B cell (primary cell): Measurements from ENCODE around the gene ACSL1.

Source experiments
- CTCF ChIP-seq: fragments of 200-600 bp; IDR thresholded peaks from one replicate; pipeline ENCODE4 v1.8.0; 2022; ENCODE audit warnings: antibody characterized with exemption, mild to moderate bottlenecking
- EZH2 ChIP-seq: IDR thresholded peaks from 2 replicates; pipeline ENCODE4 v1.6.1; 2012; ENCODE audit warnings: borderline replicate concordance, low read depth, mild to moderate bottlenecking, moderate library complexity, low read length; ENCODE audit not compliant: insufficient read depth, poor library complexity, severe bottlenecking

DNA sequence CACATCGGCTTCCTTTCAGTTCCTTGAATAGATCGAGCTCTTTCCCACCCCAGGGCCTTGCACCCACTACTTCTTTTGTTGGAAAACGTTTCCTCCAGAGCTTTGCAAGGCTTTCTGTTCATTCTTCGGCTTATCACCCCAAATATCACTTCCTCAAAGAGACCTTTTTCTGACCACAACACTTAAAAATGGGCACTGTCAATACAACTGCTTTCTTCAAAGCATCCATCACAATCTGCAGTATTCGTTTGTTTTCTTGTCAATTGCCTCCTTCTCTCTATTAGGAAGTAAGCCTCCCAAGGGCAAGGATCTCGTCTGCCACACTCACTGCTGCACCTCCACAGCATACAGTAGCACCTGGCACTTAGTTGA, 74.2 kb downstream of the ACSL1 start:
- TF ChIP-seq CTCF, result no peak
- TF ChIP-seq EZH2, result no peak
